GM18508 (cell line): ENCODE measurements around the gene SLC25A5.
"Not testable (repeated sequence)": the region's sequence is repeated elsewhere in the genome, so short reads cannot be mapped to it uniquely, and the experiment has no call there.

Source experiments
- ATAC-seq: cut with Tn5 transposase; IDR thresholded peaks from one replicate; pipeline ENCODE4 v1.9.1; 2021; ENCODE audit warnings: moderate number of reproducible peaks; ENCODE audit not compliant: insufficient read depth, unreplicated experiment

Gene SLC25A5

GRCh38 chrX:119475389-119476101, 7.3 kb downstream of the SLC25A5 start:
- ATAC-seq = no peak

DNA sequence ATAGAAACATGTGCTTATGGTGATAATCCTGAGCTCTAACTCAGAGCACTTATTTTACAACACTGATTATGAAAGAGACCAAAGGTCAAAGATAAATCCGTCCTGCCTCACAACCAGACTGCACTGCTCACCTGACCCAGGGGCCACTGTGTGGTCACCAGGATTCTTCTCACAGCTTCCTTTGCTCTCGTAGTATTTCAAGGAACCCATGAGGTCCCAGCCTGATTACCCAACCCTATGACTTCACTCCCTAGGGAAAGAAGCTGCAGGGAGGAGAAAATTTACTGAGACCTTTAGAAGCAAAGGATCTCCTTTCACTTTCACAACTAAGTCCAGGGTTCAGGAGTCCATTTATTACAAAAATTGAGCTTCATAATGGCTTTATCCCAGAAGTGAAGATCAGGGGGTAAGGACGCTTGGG, 9.6 kb downstream of the SLC25A5 start:
- ATAC-seq = no peak

GRCh38 chrX:119478504-119478903, 10.3 kb downstream of the SLC25A5 start:
- no peak for ATAC-seq

DNA sequence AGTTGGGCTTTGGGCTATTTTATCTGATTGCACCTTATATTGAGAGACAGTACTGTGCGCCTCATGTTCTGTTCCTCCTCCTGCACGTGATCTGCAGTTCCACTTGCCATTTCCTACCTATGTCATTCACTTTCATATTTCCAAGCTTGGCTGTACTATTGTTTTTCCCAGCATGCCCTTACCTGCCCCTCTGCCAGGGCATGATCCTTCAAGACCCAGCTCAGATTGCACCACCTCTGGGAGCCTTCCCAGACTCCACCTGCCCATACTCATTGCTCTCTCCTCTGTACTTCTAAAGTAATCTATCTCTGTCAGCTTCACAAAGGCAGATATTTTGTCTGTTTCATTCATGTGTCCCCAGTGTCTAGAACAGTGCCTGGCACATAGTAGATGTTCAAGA, 11.6 kb downstream of the SLC25A5 start:
- no peak for ATAC-seq

GRCh38 chrX:119481323-119481801, 13.1 kb downstream of the SLC25A5 start:
- no peak for ATAC-seq

DNA sequence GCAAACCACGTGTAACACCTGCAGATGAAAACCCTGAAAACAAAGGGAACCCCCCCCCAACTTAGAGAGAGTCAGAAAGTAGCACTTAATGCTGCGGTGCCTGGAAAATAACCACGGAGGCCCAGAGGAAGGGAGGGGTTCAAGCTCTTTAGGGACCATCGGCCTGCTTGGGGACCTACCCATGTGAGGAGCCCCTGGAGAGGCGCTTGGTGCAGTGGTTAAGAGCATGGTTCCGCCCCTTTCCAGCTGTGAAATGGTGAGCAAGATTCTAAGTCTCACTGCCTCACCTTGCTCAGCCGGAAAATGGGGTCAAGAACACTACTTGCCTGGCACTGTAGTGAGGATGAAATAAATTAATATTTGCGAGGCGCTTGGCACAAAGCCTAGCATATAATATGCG, 13.8 kb downstream of the SLC25A5 start:
- ATAC-seq = no peak

DNA sequence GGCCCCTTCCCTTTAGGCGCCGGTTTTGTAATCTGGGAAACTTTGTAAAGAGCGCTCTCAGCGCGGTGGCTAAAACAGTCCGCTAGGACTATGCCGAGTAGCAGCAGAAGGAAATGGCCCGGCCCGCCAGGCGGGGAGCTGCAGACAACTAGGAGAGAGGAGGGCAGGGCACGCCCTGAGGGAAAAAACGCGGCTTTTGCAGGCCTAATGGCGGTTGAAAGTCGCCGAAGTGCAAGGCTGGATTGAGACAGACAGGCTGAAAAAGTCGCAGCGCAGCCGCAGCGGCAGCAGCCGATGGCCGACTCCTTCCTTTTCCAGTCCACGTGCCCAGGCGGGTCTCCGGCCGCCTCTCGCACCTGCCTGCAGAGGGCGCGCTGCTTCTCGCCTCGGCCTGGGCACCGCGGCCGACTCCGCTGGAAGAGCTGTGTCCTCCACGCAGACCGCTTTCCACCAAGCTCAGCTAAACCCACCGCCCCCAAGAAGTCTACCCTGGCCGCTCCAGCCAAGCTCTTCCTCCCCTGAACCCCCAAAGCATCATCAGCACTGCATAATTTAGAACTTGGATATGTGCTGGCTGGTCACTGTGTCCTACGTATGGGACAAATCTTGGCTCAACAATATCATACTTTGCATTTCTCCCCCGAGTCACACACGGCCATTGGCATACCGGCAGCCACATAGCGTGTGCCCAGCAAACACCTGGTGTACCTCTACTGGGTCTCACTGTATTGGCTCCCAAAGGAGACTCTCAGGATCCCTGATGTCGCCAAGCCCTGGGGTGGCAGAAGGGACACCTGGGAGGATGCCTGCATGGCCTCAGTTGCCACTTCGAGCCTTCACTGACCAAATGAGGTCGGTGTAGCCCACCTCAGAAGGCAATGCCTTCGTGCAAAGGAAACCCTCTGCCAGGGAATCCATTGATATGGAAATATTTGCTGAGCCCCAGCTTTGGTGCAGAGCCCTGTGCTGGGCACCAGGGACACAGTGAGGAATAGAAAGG, 14.5 kb downstream of the SLC25A5 start:
- no peak for ATAC-seq

DNA sequence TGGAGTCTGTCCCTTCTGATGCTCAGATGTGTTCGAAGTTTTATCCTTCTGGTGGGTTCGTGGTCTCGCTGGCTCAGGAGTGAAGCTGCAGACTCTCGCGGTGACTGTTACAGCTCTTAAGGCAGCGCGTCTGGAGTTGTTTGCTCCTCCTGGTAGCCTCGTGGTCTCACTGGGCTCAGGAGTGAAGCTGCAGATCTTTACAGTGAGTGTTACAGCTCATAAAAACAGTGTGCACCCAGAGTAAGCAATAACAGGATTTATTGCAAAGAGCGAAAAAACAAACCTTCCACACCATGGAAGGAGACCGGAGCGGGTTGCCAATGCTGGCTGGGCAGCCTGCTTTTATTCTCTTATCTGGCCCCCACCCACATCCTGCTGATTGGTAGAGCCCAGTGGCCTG, 18.5 kb downstream of the SLC25A5 start:
- no peak for ATAC-seq

DNA sequence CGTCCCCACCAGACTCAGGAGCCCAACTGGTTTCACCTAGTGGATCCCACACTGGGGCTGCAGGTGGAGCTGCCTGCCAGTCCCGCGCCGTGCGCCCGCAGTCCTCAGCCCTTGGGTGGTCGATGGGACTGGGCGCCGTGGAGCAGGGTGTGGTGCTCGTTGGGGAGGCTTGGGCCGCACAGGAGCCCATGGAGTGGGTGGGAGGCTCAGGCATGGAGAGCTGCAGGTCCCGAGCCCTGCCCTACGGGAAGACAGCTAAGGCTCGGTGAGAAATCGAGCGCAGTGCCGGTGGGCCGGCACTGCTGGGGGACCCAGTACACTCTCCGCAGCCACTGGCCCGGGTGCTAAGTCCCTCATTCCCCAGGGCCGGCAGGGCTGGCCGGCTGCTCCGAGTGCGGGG, 19.5 kb downstream of the SLC25A5 start:
- not testable (repeated sequence) for ATAC-seq

DNA sequence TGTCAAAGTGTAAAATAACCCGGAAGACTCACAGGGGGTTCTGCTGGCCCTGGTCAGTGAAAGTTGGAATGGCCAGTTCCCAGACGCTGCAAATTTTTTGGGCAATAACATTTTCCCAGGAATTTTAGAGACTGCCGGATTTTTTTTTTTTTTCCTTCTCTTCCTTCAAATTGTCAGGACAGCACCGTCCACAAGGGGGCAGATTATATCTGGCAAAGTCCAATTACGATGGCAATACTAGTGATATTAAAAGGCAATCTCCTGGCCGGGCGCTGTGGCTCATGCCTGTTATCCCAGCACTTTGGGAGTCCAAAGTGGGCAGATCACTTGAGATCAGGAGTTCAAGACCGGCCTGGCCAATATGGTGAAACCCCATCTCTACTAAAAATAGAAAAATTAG, 20.5 kb downstream of the SLC25A5 start:
- no peak for ATAC-seq

DNA sequence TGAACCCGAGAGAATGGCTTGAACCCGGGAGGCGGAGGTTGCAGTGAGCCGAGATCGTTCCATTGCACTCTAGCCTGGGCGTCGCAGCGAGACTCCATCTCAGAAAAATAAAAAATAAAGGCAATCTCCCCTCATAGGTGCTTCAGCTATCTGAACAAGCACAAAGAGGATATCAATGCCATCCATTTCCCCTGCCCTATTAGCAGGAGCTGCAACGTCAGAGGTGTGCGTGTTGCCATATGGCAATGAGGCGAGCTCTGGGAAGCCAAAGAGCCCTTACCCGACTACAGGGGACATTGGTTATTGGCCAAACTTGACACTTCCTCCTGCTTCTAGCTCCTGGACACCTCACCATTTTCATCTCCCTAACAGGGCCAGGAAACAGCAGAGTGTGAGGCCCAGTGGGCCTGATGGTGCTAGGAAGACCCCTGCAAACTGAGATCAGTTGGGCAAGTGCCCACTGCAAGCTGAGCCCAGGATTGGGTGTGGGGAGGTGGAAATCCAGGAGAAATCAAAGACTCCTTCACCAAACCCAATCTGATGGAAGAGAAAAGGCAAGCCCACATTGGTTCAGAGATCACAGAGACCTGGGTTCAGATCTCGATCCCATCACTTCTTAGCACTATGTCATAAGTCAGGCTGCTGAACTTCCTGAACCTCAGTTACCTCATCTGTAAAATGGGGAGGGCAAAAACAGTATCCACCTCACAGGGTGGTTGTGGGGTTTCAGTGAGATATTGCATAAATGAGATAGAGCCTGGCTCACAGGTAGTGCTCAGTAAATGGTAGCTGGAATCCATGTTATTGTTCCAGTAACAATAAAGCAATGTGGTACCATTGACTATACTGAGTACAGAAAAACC, 21.2 kb downstream of the SLC25A5 start:
- no peak for ATAC-seq

- ATAC-seq = no peak
Observed at GRCh38 chrX:119492463-119492862, 24.2 kb downstream of the SLC25A5 start.

DNA sequence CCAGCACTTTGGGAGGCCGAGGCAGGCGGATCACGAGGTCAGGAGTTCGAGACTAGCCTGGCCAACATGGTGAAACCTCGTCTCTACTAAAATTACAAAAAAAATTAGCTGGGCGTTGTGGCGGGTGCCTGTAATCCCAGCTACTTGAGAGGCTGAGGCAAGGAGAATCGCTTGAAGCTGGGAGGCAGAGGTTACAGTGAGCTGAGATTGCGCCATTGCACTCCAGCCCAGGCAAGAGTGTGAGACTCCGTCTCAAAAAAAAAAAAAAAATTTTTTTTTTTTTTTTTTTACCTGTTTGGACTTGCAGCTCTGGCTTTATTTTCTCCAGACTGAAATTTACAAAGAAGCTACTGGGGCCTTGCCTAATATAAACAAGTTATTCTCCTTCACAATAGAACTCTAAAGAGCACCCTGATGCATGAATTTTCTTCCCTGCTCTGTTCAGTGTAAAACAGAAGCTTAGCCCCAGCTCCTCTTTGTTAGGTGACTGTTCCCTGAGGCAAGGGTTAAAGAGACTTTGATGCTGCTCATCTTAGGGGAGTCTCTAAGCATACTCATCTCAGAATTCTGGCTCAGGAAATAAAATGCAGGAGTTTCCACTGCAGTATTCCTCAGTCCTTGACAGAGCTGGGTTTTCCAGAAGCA, 25.7 kb downstream of the SLC25A5 start:
- ATAC-seq = not testable (repeated sequence)

DNA sequence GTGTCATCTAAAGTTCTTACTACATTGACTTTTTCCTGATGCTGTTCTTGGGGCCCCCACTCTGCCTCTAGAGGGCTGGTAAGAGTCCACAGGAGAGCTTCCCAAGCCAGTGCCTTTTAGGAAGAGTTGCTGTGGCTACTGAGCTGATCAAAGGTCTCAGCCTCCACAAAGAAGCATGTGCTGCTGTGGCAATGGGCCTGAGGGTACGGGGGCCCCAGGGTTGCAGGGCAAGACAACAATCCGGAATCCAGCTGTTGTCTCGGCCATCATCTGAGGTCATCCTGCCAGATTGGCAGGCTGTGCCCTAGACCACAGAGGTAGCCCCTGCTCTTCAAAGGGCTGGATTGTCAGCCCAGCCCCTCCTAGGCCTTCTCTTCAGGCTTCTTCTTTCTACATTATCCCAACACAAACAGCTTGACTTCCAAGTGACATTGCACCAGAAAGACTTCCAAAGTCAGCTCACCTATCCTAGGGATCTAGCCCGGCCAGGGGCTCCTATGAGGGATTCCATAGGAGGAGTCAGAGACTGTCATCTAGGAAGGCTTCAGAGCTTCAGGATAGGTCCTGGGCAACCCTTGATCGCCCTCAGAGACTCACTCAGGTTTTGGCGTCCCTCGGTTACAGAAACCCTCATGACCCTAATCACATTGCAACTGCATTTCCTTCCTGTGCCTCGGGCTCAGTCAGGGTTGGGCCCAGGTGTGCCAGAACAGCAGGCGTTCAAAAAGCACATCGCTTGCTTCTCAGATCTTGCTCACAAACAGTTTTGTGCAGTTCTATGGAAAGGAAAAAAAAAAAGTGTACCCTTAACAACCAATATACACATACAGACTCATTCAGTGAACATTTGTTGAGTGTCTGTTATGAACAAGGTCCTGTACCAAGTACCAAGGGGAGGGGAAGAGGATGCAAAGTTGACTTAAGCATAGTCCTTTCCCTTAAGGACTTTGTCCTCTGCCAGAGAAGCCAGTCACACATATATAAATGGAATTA, 27.8 kb downstream of the SLC25A5 start:
- ATAC-seq = no peak

DNA sequence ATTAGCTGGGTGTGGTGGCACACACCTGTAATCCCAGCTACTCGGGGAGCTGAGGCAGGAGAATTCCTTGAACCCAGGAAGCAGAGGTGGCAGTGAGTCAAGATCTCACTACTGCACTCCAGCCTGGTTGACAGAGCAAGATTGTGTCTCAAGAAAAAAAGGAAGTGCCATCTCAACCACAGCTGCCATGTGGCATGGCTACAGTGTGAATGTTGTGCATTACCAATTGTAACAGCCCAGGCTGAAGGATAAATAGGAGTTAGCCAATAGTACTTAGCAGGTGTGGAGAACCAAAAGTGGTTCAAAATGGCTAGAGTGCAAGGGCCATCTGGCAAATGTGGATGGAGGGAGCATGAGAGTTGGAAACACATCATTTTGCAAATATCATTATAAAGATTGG, 28.9 kb downstream of the SLC25A5 start:
- no peak for ATAC-seq

- no peak for ATAC-seq
Observed at GRCh38 chrX:119500061-119500800, 32.0 kb downstream of the SLC25A5 start.

DNA sequence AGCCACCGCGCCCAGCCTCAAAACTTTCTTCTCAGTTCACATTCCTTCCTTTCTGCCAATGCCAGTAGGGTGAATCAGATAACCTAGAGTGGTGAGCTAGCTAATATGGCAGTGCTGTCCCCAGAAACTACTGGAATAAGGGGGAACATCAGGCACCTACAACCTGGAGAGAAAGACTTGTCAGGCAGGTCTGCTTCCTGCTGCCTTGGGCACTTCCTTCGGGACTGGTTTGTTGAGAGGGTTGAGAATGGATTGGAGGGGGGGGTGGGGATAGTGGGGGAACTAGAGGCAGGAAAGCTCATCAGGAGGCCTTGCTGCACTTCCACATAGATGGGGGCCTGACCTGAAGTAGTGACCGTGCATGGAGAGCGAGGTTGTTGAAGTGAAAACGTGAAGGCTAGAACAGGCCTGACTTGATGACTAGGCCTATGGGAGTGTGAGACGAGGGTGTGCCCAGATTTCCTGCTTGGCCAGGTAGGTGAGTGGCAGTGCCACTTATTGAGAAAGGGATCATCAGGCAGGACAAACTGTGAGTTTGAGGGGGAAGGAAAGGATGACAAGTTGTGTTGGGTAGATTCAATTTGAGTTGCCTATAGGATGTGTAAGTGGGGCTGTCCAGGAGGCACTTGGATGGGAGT, 33.4 kb downstream of the SLC25A5 start:
- ATAC-seq = no peak
